ENCODE data around the gene CDKN2B. TPM values are rescaled to one million over a fixed set of nuclear protein-coding genes. Genes with fewer than 3 reads are reported as not detected.
"Not testable (repeated sequence)": the region's sequence is repeated elsewhere in the genome, so short reads cannot be mapped to it uniquely, and the experiment has no call there.

The CDKN2B gene
- total RNA-seq = 10 to 100 TPM in 2 of 3 donors, 1 to 10 TPM in 1; 7.3 to 70.1 (median 18.4) TPM

DNA sequence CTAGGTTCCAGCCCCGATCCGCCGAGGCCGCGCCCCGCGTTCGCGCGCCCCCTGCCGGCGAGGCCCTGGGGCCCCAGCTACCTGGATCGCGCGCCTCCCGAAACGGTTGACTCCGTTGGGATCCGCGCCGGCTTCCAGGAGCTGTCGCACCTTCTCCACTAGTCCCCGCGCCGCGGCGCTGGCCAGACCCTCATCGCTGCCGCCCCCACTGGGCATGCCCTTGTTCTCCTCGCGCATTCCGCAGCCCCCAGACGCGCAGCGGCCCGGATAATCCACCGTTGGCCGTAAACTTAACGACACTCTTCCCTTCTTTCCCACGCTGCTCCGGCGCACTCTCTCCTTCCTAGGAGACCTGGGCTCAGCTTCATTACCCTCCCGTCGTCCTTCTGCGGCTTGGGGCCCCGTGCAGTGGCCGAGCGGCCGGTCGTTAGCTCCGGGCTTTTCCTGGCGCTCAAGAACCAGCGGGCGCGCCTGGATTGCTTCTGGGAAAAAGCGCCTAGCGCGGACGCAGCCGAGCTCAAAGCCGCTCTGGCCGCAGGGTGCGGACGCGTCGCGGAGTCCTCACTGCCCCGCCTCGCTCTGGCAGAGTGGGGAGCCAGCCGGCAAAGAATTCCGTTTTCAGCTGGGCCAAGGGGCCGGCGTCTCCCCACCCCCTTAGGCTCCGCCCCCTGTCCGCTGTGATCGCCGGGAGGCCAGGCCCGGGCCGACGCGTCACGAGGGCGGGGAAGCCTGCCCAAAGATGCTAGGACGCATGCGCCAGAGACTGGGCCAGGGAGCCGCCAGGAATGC is at the start of gene CDKN2B:
Gene CDKN2B (minus strand): TSS at position 589 of the 789 bp plus-strand sequence. CDS start 352 bp downstream, at position 237.
- intact Hi-C loops (cut with DNase I; ENCODE audit: low total_unique reads) = no loop called here
- Histone ChIP-seq H3K27ac (peak within 1 kb of the TSS; percentile 88 to 91), H3K4me3 (peak within 1 kb of the TSS; percentile 65 to 79 (median 70)), H3K4me1 (peaks cover 0 to 11% of the 10 kb centered on the region in 2 donors), H3K36me3 (no peaks in the 10 kb centered on the region), H3K27me3 (peaks cover 0 to 20% of the 10 kb centered on the region in 2 donors), H3K9me3 (no peaks in the 10 kb centered on the region)
- TF ChIP-seq POLR2AphosphoS5 (IDR thresholded peaks at IDR 0.05) (peak; percentile 67 to 80 (median 74)), POLR2A (IDR thresholded peaks at IDR 0.05) (no peak)
- TF ChIP-seq, protein P1, sequence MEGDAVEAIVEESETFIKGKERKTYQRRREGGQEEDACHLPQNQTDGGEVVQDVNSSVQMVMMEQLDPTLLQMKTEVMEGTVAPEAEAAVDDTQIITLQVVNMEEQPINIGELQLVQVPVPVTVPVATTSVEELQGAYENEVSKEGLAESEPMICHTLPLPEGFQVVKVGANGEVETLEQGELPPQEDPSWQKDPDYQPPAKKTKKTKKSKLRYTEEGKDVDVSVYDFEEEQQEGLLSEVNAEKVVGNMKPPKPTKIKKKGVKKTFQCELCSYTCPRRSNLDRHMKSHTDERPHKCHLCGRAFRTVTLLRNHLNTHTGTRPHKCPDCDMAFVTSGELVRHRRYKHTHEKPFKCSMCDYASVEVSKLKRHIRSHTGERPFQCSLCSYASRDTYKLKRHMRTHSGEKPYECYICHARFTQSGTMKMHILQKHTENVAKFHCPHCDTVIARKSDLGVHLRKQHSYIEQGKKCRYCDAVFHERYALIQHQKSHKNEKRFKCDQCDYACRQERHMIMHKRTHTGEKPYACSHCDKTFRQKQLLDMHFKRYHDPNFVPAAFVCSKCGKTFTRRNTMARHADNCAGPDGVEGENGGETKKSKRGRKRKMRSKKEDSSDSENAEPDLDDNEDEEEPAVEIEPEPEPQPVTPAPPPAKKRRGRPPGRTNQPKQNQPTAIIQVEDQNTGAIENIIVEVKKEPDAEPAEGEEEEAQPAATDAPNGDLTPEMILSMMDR (IDR thresholded peaks at IDR 0.05) = peak; percentile 74 to 80 (median 75)
- peak; percentile 90 to 94 for DNase-seq (ENCODE audit: low spot score in 2 of 2)

DNA sequence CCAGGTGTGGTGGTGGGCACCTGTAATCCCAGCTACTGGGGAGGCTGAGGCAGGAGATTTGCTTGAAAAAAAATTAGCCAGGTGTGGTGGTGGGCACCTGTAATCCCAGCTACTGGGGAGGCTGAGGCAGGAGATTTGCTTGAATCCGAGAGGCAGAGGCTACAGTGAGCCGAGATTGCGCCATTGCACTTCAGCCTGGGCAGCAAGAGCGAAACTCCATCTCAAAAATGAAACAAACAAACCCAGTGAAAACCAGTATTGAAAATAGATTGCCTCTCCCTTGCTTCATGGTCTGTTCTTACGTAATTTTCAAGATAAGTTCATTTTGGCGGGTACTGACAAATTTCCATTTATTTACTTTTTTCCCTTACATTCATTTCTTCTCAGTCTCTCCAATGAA is 48.9 kb upstream of the CDKN2B start:
- H3K9me3 ChIP-seq; DNase-seq (ENCODE audit: low spot score in 2 of 2); intact Hi-C loops (cut with DNase I; ENCODE audit: low total_unique reads); H3K4me3 ChIP-seq; H3K4me1 ChIP-seq; H3K27me3 ChIP-seq; H3K27ac ChIP-seq; H3K36me3 ChIP-seq: not testable (repeated sequence)

DNA sequence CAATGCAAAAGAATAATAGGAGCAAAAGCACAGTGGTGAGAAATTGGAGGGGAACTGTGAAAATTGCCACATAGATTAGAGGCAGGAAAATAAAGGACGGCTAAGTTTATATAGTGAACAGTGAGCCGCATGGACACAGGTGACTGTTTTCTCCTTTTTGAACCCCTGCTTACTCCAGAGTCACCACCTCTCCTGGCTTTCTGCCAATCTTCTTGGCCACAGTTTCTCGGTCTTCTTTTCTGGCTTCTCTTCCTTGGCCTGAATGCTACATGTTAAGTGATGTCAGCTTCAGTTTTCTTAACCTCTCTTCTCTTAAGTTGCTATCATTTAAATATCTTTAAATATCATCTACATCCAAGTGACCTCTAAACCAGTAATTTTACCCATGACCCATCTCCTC is 47.3 kb upstream of the CDKN2B start:
- TF ChIP-seq POLR2A (IDR thresholded peaks at IDR 0.05) = no peak
- TF ChIP-seq, protein P1 (IDR thresholded peaks at IDR 0.05) = no peak
- no peak for TF ChIP-seq POLR2AphosphoS5 (IDR thresholded peaks at IDR 0.05)
- no peaks in the 10 kb centered on the region for H3K27me3 ChIP-seq
- intact Hi-C loops (cut with DNase I; ENCODE audit: low total_unique reads) = no loop called here
- no peaks in the 10 kb centered on the region for H3K4me1 ChIP-seq
- H3K36me3 ChIP-seq = no peaks in the 10 kb centered on the region
- no peaks in the 10 kb centered on the region for H3K9me3 ChIP-seq
- no peak overlapping the region for H3K4me3 ChIP-seq
- no peak for DNase-seq (ENCODE audit: low spot score in 2 of 2)
- H3K27ac ChIP-seq = no peak overlapping the region

DNA sequence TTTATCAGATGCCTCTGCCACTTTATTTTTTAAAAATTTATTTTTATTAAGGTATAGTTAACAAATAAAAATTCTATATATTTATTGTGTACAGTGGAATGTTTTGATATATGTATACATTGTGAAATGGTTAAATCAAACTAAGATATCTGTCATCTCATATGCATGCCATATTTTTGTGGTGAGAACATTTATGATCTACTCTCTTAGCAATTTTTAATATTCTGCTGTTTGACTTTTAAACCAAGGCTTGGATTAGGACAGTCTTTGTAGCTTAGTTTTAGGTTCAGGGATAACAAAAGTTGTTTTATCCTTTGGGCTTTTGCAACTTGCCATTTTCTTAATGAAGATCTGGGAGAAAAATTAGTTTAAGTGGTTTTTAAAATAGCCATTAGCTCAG is 46.0 kb upstream of the CDKN2B start:
- TF ChIP-seq, protein P1 (IDR thresholded peaks at IDR 0.05) = no peak
- TF ChIP-seq POLR2A (IDR thresholded peaks at IDR 0.05) (no peak), POLR2AphosphoS5 (IDR thresholded peaks at IDR 0.05) (no peak)
- no peak for DNase-seq (ENCODE audit: low spot score in 2 of 2)

DNA sequence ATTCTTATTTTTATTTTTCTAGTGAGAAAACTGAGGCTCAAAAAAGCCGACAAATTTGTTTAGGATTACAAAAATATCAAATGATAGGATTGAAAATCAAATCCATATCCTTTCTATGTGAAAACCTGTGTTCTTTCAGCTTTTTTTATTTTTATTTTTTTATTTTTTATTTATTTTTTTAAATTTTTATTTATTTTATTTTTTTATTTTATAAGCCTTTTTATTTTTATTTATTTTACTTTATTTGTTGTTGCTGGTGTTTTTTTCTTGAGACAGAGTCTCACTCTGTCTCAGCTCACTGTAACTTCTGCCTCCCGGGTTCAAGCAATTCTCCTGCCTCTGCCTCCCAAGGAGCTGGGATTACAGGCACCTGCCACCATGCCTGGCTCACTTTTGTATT is 45.4 kb upstream of the CDKN2B start:
- Histone ChIP-seq H3K27ac (no peak overlapping the region), H3K4me1 (no peaks in the 10 kb centered on the region), H3K4me3 (no peak overlapping the region), H3K36me3 (no peaks in the 10 kb centered on the region), H3K27me3 (no peaks in the 10 kb centered on the region), H3K9me3 (no peaks in the 10 kb centered on the region)
- TF ChIP-seq POLR2A (IDR thresholded peaks at IDR 0.05) (no peak), POLR2AphosphoS5 (IDR thresholded peaks at IDR 0.05) (no peak)
- TF ChIP-seq, protein P1 (IDR thresholded peaks at IDR 0.05) = no peak
- DNase-seq (ENCODE audit: low spot score in 2 of 2) = no peak
- intact Hi-C loops (cut with DNase I; ENCODE audit: low total_unique reads) = no loop called here

More for the DNA sequence above, 46.0 kb upstream of the CDKN2B start:
- no peaks in the 10 kb centered on the region for H3K9me3 ChIP-seq
- H3K27ac ChIP-seq = no peak overlapping the region
- no peaks in the 10 kb centered on the region for H3K27me3 ChIP-seq
- no peaks in the 10 kb centered on the region for H3K4me1 ChIP-seq
- intact Hi-C loops (cut with DNase I; ENCODE audit: low total_unique reads) = no loop called here
- no peak overlapping the region for H3K4me3 ChIP-seq
- H3K36me3 ChIP-seq = no peaks in the 10 kb centered on the region

Measured in breast epithelium (tissue), 4 donors.